ENCODE measurements around the gene TYSND1.
"Not testable (repeated sequence)": the region's sequence is repeated elsewhere in the genome, so short reads cannot be mapped to it uniquely, and the experiment has no call there.

TYSND1 gene

DNA sequence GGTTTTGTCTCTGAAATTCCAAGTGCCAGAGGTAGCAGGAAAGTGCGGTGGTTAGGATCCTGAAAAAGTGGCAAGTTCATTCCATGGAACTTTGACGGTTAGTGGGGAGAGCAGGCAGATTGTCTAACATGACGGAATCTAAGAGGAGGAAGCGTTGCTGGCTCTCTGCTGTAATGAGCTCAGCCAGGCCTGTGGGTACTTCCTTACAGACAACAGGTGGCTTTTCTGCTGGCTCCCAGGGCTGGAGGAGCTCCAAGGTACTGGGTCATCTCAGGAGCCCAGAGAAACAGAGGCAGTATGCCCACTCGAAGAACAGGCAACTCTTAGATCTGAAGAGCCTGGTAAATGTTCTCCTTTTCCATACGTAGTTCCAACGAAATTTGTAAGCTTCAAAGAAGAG lies 10.8 kb downstream of the TYSND1 start:
- no peak for DNase-seq (ENCODE audit: low read depth in 2 of 3, low spot score in 1 of 3)

DNA sequence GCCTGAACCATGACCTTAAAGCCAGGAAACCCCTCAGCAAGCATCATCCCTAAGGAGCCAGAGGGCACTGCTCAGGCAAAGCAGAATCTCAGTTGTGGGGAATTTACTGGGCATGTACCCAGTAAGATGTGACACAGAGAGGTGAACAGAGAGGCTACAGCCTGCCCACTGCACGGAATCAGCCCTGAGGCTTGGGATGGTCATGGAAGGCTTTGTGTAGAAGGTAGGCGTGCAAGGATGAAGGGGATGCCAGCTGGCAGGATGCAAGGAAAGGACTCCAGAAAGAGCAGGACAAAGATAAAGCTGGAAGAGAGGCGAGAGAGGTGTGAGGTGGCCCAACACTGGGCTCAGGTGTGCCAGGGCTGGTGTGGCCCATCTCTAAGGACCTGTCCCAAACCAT lies 11.5 kb downstream of the TYSND1 start:
- DNase-seq (ENCODE audit: low read depth in 2 of 3, low spot score in 1 of 3): no peak

DNA sequence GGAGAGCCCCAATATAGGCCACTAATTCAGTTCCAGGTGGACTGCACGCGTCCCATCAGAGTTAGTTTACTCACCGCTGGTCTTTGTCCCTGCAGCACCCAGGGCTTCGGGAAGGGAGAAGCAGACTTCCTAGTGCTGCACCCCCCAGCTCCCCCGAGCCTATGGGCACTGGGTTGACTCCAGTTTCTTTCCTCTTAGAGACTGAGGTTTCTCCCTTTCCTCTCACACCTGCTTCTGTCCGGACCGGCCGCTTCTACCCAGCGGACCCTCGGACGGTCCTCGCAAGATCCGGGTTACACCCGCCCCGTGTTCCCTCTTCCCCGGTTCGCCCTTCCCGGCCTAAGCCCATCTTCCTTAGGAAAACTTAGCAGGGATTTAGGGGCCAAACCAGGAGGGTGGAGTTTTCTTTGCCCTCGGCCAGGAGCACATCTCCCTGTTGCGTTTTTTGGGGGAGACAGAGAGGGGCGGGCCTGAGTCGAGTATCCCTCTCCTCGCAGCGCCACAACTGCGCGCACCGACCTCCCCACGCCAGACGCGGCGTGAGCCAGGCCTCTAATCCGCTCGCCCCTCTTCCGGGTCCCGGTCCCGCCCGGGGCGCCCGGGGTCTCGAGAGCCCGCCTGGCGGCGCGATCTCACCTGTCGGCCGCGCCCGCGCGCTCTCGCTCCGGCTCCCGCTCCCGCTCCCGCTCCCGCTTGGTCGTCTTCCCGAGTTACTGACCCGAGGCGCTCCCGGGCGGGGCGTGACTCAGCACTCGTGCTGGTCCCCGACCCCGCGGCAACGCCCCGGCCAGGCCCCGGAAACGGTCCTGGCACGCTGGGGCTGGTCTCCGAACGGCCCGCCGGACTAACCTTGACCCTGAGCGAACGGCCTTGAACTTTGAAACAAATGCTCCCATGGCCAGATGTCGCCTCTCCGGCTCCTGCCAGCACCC lies 14.1 kb downstream of the TYSND1 start, which contains the start of gene AIFM2:
AIFM2 (minus strand) TSS at position 728 of the 932 bp plus-strand sequence. CDS start 8,741 bp downstream, outside the sequence.
- peak in 2 of 3 donors; percentile 4 to 28 for DNase-seq (ENCODE audit: low read depth in 2 of 3, low spot score in 1 of 3)

GRCh38 chr10:70131560-70131937 lies 15.0 kb downstream of the TYSND1 start:
- DNase-seq (ENCODE audit: low read depth in 2 of 3, low spot score in 1 of 3): no peak

GRCh38 chr10:70130878-70131559 lies 15.5 kb downstream of the TYSND1 start:
- no peak for DNase-seq (ENCODE audit: low read depth in 2 of 3, low spot score in 1 of 3)

GRCh38 chr10:70126700-70127395 lies 19.7 kb downstream of the TYSND1 start:
- no peak for DNase-seq (ENCODE audit: low read depth in 2 of 3, low spot score in 1 of 3)

DNA sequence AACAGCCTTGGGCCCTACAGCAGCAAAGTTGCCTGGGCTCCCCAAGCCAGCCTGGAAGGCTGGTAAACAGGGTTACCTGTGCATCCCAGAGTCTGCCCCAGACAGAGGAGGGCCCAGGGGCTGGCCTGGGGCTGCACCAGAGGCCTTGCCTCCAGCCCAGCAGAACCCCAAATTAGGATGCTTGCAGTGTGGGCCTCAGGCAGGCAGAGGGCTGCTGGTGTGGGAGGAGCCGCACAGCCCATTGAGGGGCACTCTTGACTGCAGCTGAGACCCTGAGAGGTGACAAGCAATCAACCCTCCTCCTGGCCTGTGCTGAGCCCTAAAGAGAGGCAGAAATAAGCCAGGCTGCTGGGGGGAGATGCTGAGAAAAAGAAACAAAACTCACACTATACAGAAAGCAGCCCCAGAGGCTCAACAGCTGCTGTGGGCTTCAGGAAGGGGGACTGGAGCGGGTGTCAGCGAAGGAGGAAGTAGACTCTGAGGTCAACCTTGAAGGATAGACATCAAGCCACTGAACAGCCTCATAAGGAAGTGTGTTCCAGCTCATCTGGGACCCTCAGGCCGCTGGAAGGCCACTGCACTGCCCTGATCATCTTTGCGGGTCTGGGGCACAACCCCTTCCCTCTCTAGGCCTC lies 20.5 kb downstream of the TYSND1 start:
- DNase-seq (ENCODE audit: low read depth in 2 of 3, low spot score in 1 of 3): no peak

DNA sequence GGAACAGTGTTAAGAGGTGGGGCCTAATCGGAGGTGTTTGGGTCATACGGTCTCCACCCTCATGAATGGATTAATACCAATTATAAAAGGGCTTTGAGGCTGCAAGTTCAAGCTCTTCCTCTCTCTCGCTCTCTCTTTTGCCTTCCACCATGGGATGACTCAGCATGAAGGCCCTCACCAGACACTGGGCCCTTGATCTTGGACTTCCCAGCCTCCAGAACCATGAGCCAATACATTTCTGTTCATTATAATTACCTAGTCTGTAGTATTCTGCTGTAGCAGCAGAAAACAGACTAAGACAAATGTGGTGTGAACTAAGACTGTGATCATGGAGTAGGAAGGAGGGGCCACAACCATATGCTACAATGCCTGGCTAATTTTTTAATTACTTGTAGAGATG lies 21.6 kb downstream of the TYSND1 start:
- DNase-seq (ENCODE audit: low read depth in 2 of 3, low spot score in 1 of 3): no peak

- no peak for DNase-seq (ENCODE audit: low read depth in 2 of 3, low spot score in 1 of 3)
These were observed 22.1 kb downstream of the TYSND1 start for GRCh38 chr10:70124415-70124814.

GRCh38 chr10:70123817-70124216 lies 22.7 kb downstream of the TYSND1 start:
- no peak for DNase-seq (ENCODE audit: low read depth in 2 of 3, low spot score in 1 of 3)

DNA sequence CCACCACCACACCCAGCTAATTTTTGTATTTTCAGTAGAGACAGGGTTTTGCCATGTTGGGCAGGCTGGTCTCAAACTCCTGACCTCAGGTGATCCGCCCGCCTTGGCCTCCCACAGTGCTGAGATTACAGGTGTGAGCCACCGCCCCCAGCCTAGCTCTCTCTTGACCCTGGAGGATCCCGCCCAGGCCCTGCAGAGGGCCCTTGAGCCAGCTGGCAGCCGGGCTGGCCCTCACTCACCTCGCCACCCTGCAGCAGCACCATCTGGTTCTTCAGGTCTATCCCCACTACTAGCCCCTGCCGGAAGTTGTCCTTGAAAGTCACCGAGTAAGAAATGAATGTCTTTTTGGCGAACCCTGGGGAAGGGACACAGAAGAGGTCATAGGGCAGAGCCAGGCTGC lies 23.3 kb downstream of the TYSND1 start:
- not testable (repeated sequence) for DNase-seq (ENCODE audit: low read depth in 2 of 3, low spot score in 1 of 3)

GRCh38 chr10:70122742-70123141 lies 23.8 kb downstream of the TYSND1 start:
- no peak for DNase-seq (ENCODE audit: low read depth in 2 of 3, low spot score in 1 of 3)

- no peak for DNase-seq (ENCODE audit: low read depth in 2 of 3, low spot score in 1 of 3)
These were observed 25.1 kb downstream of the TYSND1 start for GRCh38 chr10:70121281-70121949.

- no peak for DNase-seq (ENCODE audit: low read depth in 2 of 3, low spot score in 1 of 3)
These were observed 26.1 kb downstream of the TYSND1 start for GRCh38 chr10:70120417-70120816.

DNA sequence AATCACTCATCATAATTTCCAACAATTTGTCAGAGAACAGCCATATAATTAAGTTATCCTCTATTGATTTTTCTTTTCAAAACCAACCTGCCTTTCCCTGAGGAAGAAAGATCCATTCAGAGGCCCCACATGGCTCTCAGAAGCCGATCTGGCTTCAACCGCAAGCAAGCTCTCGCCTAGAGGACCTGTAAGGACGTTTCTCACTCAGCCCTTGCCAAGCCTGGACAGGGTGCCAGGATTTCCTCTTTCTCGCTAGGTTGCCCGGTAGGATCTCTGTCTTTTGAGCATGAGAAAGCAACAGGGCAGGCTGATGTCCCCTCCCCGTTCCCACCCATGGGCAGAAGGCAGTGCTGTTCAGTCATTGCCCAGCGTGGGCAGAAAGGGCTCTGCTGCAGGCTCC lies 26.9 kb downstream of the TYSND1 start:
- no peak for DNase-seq (ENCODE audit: low read depth in 2 of 3, low spot score in 1 of 3)

DNA sequence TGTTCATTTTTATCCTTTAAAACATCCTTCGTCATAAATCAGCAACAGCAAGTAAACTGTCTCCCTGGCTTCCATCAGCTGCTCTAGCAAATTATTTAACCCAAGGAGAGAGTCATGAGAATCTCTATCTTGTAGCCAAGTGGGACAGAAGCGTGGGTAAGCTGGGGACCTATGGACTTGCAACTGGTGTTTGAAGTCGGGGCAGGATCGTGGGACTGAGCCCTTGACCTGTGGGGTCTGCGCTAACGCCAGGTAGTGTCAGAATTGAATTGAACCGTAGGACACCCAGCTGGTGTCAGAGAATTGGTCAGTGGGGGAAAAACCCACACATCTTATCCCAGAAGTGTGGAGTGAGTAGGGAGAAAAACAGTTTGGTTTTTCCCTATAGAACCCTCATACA lies 27.3 kb downstream of the TYSND1 start:
- DNase-seq (ENCODE audit: low read depth in 2 of 3, low spot score in 1 of 3): no peak

DNA sequence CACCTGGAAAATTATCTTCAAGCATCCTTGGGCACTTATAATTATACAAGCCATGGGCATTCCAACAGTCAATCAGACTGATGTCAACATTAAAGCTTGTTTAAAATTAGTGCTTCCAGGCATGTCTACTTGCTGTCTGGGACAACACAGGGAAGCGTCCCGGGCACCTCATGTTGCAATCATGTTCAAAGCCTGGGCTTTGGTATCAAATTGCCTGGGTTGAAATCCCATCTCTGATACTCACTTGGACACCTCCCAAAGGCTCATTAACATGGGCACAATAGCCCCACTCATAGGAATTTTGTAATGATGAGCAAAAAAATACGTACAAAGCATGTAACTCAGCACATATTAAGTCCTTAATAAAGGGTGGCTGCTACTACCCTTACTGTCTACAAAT lies 28.3 kb downstream of the TYSND1 start:
- DNase-seq (ENCODE audit: low read depth in 2 of 3, low spot score in 1 of 3): no peak

DNA sequence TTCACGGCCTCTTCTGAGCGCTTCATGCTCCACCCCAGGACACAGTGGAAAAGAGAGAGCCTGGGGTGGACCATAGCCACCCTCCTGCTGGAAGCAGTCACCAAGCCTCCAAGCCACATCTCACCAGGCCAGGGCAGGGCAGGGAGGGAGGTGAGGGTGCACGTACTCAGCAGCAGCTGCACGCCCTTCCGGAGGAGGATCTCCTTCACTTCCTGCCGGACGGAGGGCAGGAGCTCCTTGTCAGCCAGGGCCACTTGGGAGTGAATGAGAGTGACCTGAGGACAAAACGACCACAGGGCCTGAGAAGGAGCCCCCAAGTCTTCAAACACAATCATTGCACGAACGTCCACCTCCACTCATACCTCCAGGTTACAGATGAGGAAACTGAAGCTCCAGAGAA lies 28.9 kb downstream of the TYSND1 start:
- DNase-seq (ENCODE audit: low read depth in 2 of 3, low spot score in 1 of 3): no peak

DNA sequence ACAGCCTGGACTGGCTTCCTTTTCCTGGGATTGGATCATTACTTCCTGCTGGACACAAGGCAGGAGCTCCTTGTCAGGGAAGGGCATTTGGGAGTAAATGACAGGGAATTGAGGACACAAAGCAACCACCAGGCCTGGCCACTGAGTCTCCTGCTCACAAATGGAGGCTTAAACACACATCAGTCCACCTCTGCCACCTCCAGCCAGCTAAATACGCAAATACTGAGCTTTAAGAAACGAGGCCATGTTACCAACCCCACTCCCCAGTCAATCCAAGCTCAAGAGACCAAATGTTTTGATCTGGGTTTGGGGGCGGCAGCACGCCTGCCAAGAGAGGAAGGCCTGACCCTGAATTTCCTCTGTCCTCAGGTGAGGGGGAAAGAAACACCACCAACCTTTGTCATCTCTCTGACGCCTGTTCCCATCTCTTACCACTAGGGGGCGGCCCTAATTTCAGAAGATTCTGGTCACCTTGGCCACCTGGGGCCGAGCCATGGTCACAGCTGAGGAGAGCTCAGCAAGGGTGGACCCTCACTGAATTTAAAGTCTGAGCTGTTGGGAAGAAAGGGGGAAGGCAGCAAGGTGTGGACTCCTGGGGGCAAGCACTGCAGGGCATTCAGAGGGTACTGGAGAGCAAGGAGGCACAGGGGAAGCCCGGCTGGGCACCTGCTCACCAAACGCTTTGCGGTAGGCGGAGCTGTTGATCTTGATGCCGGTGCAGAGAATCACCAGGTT lies 30.4 kb downstream of the TYSND1 start:
- peak; percentile 32 to 65 (median 38) for DNase-seq (ENCODE audit: low read depth in 2 of 3, low spot score in 1 of 3)

DNA sequence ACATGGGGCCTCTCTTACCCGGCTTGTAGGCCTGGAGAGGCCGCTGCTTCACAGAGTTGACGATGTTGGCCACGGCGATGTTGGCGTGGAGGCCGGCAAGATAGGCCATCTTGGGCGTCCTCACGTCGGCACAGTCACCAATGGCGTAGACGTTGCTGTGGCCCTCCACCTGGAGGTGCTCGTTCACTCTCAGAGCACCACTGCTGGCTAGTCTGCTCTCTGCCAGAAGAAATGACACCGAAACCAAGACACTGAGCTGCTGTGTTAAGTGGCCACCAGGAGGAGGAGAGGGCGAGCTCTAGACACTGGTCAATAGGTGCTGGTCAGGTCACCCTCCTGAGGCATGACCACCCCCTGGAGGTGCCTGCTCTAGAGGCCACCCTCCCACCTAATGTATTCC lies 31.6 kb downstream of the TYSND1 start:
- no peak for DNase-seq (ENCODE audit: low read depth in 2 of 3, low spot score in 1 of 3)
